ENCODE results near the gene CDC14B.
"Not testable (repeated sequence)": the region's sequence is repeated elsewhere in the genome, so short reads cannot be mapped to it uniquely, and the experiment has no call there.

CDC14B gene

DNA sequence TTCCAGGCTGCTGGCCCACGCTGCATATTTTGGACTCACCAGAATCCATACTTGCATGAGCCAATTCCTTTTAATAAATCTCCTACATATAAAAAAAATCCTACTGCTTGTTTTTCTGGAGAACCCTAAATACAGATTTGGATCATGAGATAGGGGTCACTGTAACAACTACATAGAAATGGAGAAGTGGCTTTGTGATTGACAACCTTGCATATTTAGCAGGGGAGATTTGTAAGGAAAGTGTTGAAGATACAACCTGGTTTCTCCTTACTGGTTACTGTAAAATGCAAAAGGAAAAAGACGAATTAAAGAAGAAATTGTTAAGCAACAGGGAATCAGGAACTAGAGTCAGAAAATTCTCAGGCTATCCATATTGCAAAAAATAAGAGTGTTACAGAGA lies 94.9 kb downstream of the CDC14B start:
- DNase-seq: no peak

DNA sequence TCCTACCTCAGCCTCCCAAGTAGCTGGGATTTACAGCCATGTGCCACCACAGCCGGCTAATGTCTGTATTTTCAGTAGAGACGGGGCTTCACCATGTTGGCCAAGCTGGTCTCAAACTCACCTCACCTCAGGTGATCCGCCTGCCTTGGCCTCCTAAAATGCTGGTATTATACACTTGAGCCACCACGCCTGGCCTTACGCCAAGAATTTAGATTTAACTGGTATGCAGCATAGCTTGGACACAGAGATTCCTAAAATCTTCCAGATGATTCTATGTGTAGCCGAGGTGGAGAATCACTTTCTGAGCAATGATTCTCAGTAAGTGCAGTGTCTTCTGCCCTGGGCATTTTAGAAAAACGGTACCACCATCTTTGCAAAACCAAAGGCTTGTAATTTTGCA lies 95.6 kb downstream of the CDC14B start:
- DNase-seq: no peak

DNA sequence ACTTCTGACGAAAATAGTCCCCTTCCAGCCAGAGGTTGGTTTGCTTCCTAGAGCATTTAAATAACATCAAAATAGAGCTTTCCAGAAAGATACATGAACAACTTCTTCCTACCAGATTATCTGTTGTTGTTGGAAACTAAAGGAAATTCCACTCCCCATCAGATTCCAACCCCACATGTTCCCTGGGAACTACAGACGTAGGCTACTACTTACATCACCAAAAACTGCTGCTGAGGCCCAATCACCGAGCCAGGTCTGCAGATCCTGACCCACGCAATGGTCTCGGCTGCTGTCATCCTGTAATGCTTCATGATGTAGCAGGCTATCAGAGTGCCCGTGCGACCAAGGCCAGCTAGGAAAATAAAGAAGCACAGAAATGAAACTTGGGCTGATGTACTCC lies 96.3 kb downstream of the CDC14B start:
- no peak for DNase-seq

DNA sequence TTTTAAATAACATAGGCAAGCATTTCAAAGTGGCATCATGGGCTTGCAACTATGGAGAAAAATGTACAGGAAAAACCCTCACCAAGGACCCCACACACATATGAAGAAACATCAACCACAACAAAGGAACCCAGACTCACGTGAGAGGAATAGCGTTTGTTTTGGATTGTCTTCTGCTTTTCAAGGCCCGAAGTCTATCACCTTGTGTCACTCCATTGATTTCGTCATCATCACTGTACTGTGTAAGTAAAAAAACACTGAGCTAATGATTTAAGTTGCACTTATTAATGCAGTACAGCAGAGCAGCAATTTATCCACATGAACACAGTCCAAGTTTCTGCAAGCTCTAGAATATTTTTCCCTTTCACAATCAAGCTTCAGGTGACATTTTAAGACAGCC lies 97.3 kb downstream of the CDC14B start:
- no peak for DNase-seq

- DNase-seq: no peak
Measured at GRCh38 chr9:96519787-96520186, 99.9 kb downstream of the CDC14B start.

- no peak for DNase-seq
Measured at GRCh38 chr9:96519095-96519494, 100.5 kb downstream of the CDC14B start.

DNA sequence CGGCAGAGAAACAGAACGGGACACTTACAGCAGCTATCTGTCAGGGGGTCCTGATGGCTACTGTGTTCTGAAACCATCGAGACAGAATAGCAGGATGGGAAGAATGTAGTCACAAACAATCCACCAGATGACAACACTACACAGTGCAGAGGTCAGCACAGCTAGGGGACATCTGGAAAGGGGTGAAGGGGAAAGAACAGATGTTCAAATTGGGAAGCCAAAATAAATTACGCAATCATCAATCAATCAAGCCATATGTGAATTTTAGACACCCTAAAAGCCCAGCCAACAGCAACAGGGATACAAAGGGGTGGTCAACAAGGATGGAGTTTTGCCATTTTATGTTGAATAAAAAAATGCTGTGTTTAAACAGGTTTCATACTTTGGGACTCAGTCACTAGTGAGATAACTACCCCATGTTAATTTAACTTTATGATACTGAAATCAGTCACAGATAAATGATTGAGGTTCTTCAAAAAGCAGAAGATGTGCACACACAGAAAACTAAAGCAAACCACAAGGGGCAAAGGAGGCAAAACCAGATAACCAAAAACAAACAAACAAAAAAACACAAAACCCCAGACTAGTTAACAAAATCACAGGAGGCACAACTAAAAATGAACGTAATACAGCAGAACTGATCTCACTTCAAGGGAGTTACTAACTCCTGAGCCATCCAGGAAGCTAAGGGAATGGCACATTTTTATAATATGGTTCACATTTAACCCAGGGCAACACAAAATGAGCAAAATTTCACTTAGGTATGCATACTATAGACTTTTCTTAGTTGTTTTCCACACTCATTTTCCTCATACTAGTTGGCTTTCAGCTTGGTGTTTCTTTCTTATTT lies 103.8 kb downstream of the CDC14B start:
- DNase-seq: no peak

DNA sequence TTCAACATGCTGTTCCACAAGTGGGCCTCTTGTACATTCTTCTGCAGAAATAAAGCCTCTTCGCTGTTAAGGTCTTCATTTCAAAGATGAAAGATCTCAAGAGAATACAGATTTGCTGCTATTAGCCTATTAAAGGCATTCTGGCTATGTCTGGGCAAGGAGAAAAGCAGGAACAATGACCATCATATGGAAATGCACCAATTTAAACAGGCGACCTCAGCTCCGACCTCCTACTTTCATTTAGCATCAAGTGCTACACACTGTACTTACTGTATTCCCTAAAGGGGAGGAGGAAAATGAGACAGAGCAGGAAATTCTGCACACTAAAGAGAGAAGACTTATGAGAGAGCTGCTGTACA lies 104.9 kb downstream of the CDC14B start:
- DNase-seq: no peak

DNA sequence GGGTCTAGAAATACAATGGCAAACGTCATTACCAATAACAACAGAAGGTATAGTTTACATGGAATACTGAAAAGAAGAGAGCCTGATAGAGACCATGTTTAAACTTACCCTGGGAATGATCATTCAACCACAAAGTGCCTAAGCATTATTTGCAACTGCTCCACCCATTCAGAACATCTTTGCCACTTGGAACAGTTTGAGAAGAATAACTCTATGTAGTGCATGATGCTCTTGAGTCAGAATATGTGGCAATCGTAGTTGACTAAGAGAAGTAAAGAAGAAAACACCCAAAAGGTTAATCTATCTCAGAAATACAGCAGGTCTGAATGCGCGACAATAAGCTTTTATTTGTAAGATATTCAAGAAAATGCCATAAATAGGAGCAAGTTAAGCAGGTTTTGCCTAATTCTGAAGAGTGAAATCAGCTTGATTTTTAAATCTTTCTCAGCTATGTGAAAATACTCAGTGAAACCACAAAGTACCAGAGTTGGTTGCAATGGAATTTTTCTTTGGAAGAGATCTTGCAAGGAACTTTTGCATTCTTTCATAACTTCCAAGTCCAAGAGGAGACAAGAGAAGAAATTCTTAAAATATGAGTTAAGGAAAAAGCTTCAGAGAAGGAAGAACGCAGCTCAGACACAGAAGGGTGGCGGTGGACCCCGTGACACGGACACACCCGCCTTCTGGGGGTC lies 105.4 kb downstream of the CDC14B start:
- DNase-seq: no peak

DNA sequence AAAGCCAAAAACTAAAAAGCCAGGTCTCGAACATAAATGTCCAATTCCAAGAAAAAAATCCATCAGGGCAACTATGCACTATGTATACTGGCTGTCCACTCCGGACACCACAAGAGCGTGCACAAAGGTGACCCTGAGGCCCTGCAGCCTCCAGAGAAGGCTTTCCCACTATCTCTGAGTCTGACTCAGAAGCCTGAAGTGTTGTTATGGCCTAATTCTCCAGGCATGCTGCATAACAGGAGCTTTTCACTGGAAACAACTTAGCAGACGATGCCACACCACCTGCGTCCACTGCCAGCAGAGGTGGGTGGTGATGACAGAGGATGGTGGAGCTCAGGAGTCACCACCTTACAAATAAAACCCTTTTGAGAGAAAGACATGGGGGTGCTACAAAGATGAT lies 106.0 kb downstream of the CDC14B start:
- no peak for DNase-seq

GRCh38 chr9:96512240-96512639 lies 107.4 kb downstream of the CDC14B start:
- DNase-seq: no peak

GRCh38 chr9:96510258-96510657 lies 109.4 kb downstream of the CDC14B start:
- DNase-seq: no peak

- DNase-seq: no peak
Measured at GRCh38 chr9:96509848-96510247, 109.8 kb downstream of the CDC14B start.

GRCh38 chr9:96509026-96509425 lies 110.6 kb downstream of the CDC14B start:
- DNase-seq: no peak

GRCh38 chr9:96508227-96508940 lies 111.3 kb downstream of the CDC14B start:
- DNase-seq: no peak

- no peak for DNase-seq
Measured at GRCh38 chr9:96505316-96505991, 114.2 kb downstream of the CDC14B start.

DNA sequence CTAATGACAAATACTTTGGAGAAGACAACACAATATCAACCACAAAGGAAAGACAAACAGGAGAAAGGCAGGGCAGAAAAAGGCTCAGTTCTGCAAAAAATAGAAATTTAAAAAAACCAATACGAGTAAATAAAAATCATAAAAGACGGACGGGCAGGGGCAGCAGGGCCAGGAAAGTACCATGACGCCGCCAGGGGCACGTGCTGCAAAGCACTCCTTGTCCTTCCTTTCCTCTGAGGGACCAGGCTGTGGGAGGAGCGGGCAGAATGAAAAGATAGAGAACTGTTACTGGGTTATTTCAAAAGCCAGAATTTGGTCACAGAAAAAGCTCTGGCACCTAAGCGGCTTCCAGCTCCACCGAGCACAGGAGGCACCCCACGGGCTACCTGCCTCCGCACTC lies 115.7 kb downstream of the CDC14B start:
- no peak for DNase-seq

DNA sequence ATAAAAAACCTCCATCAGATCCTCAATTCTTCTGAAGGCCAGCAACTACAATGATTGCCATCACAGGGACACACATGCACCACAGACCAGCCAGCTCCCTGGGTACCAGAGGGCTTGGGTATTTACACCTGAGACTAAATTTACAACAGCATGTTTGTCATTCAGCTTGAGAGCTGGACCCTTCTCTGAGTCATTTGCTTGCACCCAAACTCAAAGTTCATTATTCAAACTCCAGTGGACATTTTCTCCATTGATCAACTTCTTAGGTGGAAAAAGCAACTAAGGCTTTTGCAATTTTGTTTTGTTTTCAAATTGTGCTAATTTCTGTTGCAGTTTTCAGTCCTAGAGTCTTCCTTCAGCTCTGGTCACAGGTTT lies 116.3 kb downstream of the CDC14B start:
- not testable (repeated sequence) for DNase-seq

DNA sequence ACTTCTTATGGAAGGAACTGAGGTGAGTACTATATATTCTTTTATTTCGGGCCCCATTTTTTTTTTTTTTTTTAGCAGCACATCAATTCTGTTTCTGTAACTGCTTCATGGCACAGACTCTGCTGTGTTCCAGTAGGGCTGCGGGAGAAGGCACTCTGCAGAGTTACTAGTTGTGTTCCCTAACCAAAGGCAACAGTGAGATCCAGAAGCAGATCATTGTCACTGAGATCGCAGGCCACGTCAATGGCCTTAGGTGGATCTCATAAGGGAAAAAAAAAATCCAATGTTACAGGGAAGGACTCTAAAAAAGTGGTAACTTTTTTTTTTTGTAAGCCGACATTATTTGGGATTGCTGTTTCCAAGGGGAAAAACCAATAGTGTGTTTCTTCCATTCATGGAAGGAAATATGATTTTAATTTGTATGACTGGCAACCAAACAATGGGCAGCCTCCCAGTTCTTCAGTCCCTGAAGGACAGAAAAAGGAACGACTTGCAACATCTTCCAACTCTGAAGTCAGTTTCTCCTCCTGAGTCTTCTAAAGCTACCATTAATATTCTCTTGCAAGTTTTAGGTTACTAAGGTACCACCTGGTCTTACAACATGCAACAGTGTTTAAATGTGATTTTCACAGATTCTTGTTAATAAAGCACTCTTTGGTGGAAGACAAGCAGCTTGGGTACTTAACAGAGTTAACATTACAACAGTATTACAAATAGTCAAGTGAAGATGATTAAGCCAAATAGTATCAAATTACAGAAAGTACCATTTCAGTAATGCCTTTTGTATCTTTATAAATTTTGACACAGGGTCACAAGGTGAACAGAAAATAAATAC lies 116.9 kb downstream of the CDC14B start:
- DNase-seq: no peak

- DNase-seq: no peak
Measured at GRCh38 chr9:96501633-96502538, 117.8 kb downstream of the CDC14B start.

All from activated CD8-positive, alpha-beta memory T cell treated with anti-CD3 and anti-CD28 coated beads for 24 hours (primary cell).